ENCODE measurements around the gene CHRNA4. TPM values are rescaled to one million over a fixed set of nuclear protein-coding genes. Genes with fewer than 3 reads are reported as not detected.

CHRNA4 gene
- total and polyA plus RNA-seq, 2 donors: under 0.01 to 0.14 TPM

DNA sequence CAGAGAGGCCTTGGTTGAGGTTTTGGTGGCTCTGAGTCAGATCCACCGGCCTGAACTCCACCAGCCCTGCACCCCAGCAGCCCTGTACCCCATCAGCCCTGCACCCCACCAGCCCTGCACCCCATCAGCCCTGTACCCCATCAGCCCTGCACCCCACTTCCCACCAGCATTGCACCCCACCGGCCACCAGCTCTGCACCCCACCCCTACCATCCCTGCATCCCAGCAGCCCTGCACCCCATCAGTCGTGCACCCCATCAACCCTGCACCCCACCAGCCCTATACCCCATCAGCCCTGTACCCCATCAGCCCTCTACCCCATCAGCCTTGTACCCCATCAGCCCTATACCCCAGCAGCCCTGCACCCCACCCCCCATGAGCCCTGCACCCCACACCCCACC, 14.3 kb upstream of the CHRNA4 start:
- Histone ChIP-seq H3K4me3 (ENCODE audit: low read length in 2 of 2) (no peak overlapping the region), H3K9me3 (ENCODE audit: control insufficient read depth in 2 of 2, insufficient read depth in 1 of 2, low read length in 1 of 2) (peaks cover 0 to 8% of the 10 kb centered on the region in 2 donors), H3K36me3 (ENCODE audit: control insufficient read depth in 2 of 2, insufficient read depth in 2 of 2, low read length in 1 of 2) (no peaks in the 10 kb centered on the region), H3K27me3 (ENCODE audit: control insufficient read depth in 2 of 2, insufficient read depth in 1 of 2, low read length in 1 of 2) (peaks cover 2 to 51% of the 10 kb centered on the region in 2 donors), H3K27ac (ENCODE audit: low read depth in 1 of 2, low read length in 1 of 2) (no peak overlapping the region), H3K4me1 (ENCODE audit: control insufficient read depth in 2 of 2, insufficient read depth in 2 of 2, low read length in 2 of 2) (no peaks in the 10 kb centered on the region)
- no peak for DNase-seq (ENCODE audit: low read depth in 6 of 9, low spot score in 9 of 9)
- 87% methylated on average over 3 of the region's 3 CpGs for WGBS

DNA sequence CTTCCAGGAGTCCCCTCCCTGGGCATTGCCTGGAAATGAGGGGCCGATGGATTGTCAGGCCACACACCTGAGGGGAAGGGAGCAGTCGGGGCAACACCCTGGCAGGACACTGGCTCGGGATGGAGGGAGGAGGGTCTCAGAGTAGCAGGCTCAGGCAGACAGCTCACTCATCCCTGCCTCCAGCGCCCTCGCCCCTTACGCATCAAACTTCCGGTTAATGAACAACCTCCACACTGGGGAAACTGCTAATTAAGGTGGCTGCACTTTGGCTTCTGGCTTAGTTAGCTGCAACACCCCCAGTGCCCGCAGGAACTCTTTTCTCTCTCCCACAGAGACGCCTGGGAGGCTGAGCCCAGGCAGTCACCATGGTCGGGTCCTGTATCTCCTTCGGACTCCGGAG, 13.4 kb upstream of the CHRNA4 start:
- Histone ChIP-seq H3K36me3 (ENCODE audit: control insufficient read depth in 2 of 2, insufficient read depth in 2 of 2, low read length in 1 of 2) (no peaks in the 10 kb centered on the region), H3K9me3 (ENCODE audit: control insufficient read depth in 2 of 2, insufficient read depth in 1 of 2, low read length in 1 of 2) (peaks cover 0 to 2% of the 10 kb centered on the region in 2 donors), H3K27me3 (ENCODE audit: control insufficient read depth in 2 of 2, insufficient read depth in 1 of 2, low read length in 1 of 2) (peaks cover 2 to 52% of the 10 kb centered on the region in 2 donors), H3K4me1 (ENCODE audit: control insufficient read depth in 2 of 2, insufficient read depth in 2 of 2, low read length in 2 of 2) (no peaks in the 10 kb centered on the region), H3K27ac (ENCODE audit: low read depth in 1 of 2, low read length in 1 of 2) (no peak overlapping the region), H3K4me3 (ENCODE audit: low read length in 2 of 2) (no peak overlapping the region)
- DNase-seq (ENCODE audit: low read depth in 6 of 9, low spot score in 9 of 9): no peak
- 77% methylated on average over 12 of the region's 12 CpGs for WGBS

- no peak overlapping the region for H3K4me3 ChIP-seq (ENCODE audit: low read length in 2 of 2)
- H3K36me3 ChIP-seq (ENCODE audit: control insufficient read depth in 2 of 2, insufficient read depth in 2 of 2, low read length in 1 of 2): no peaks in the 10 kb centered on the region
- H3K27ac ChIP-seq (ENCODE audit: low read depth in 1 of 2, low read length in 1 of 2): no peak overlapping the region
- no peaks in the 10 kb centered on the region for H3K9me3 ChIP-seq (ENCODE audit: control insufficient read depth in 2 of 2, insufficient read depth in 1 of 2, low read length in 1 of 2)
- DNase-seq (ENCODE audit: low read depth in 6 of 9, low spot score in 9 of 9): no peak
- H3K4me1 ChIP-seq (ENCODE audit: control insufficient read depth in 2 of 2, insufficient read depth in 2 of 2, low read length in 2 of 2): no peaks in the 10 kb centered on the region
- peaks cover 2 to 48% of the 10 kb centered on the region in 2 donors for H3K27me3 ChIP-seq (ENCODE audit: control insufficient read depth in 2 of 2, insufficient read depth in 1 of 2, low read length in 1 of 2)
- 85% methylated on average over 19 of the region's 19 CpGs for WGBS
Observed at GRCh38 chr20:63373996-63374395, 12.8 kb upstream of the CHRNA4 start.

DNA sequence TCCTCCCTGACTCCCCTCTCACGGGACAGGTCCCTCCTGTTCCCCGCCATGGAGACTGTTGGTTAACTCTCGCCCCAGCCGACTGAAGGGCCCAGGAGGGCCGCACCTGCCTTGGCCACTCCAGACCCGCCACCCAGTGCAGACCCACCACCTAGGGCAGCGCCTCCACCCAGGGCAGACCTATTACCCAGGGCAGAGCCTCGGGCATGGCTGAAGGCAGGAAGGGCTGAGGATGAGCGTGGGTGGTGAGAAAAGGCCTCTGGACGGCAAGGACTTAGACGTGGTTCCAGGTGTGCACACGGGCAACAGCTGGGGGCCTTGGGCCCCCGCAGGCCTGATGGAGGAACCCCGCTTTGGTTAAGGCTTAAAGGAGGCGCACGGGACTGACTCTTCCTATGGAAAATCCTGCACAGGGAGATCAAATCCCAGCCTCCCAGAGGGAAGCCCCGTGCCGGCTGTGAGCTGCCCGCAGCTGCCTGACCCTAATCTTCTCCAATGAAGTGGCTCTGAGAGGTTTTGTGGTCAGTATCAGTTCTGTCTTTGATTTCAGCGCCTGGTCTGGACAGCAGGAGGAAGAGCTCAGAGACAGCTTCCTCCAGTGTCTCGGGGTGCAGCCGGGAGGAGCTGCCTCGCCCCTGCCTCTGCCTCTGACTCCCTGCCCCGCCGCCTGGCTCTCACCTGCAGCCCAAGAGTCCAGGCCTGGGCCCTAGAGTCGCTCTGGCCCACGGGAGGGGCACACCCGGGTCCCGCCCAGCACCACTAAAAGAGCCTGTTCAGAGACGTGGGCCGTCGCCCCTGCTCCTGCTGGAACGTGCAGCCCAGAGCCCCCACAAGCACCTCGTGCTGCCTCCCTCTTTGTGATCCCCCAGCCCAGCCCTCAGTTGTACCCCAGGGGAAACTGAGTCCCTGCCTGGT, 12.1 kb upstream of the CHRNA4 start:
- Histone ChIP-seq H3K36me3 (ENCODE audit: control insufficient read depth in 2 of 2, insufficient read depth in 2 of 2, low read length in 1 of 2) (no peaks in the 10 kb centered on the region), H3K4me1 (ENCODE audit: control insufficient read depth in 2 of 2, insufficient read depth in 2 of 2, low read length in 2 of 2) (no peaks in the 10 kb centered on the region), H3K9me3 (ENCODE audit: control insufficient read depth in 2 of 2, insufficient read depth in 1 of 2, low read length in 1 of 2) (no peaks in the 10 kb centered on the region), H3K27me3 (ENCODE audit: control insufficient read depth in 2 of 2, insufficient read depth in 1 of 2, low read length in 1 of 2) (peaks cover 2 to 42% of the 10 kb centered on the region in 2 donors), H3K4me3 (ENCODE audit: low read length in 2 of 2) (no peak overlapping the region), H3K27ac (ENCODE audit: low read depth in 1 of 2, low read length in 1 of 2) (no peak overlapping the region)
- whole genome bisulfite sequencing: 80% methylated on average over 34 of the region's 34 CpGs
- no peak for DNase-seq (ENCODE audit: low read depth in 6 of 9, low spot score in 9 of 9)

- no peak for DNase-seq (ENCODE audit: low read depth in 6 of 9, low spot score in 9 of 9)
Observed at GRCh38 chr20:63371291-63371865, 10.2 kb upstream of the CHRNA4 start.

DNA sequence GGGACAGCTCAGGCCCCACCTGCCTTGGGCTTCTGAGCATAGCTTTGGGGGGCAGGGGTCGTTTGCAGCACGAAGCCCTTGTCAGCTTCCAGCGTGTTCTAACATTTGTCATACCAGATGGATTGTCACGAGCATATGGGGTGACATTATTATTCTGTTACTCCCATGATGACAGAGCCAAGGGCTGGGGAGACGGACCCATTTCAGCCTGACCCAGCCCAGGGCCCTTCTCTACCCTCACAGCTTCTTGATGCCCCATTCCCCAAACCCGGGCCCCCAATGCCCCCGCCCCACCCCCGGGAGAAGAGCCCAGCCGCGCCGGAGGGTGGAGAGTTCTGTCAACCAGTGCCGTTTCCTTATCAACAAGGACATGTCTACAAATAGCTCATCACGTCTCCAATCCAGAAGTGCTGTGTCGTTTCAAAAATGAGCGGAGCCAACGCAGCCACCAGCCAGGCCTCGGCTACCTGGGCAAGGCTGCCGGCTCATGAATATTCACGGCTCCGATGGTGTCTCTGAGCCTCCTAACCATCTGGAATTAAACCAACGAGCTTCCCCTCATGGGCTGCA, 9.6 kb upstream of the CHRNA4 start:
- Histone ChIP-seq H3K4me1 (ENCODE audit: control insufficient read depth in 2 of 2, insufficient read depth in 2 of 2, low read length in 2 of 2) (no peaks in the 10 kb centered on the region), H3K9me3 (ENCODE audit: control insufficient read depth in 2 of 2, insufficient read depth in 1 of 2, low read length in 1 of 2) (no peaks in the 10 kb centered on the region), H3K27ac (ENCODE audit: low read depth in 1 of 2, low read length in 1 of 2) (no peak overlapping the region), H3K27me3 (ENCODE audit: control insufficient read depth in 2 of 2, insufficient read depth in 1 of 2, low read length in 1 of 2) (peaks cover 0 to 24% of the 10 kb centered on the region in 2 donors), H3K4me3 (ENCODE audit: low read length in 2 of 2) (no peak overlapping the region), H3K36me3 (ENCODE audit: control insufficient read depth in 2 of 2, insufficient read depth in 2 of 2, low read length in 1 of 2) (no peaks in the 10 kb centered on the region)
- WGBS: 56% methylated on average over 21 of the region's 21 CpGs
- DNase-seq (ENCODE audit: low read depth in 6 of 9, low spot score in 9 of 9): no peak

More at GRCh38 chr20:63371291-63371865, 10.2 kb upstream of the CHRNA4 start:
- no peak overlapping the region for H3K4me3 ChIP-seq (ENCODE audit: low read length in 2 of 2)
- no peaks in the 10 kb centered on the region for H3K36me3 ChIP-seq (ENCODE audit: control insufficient read depth in 2 of 2, insufficient read depth in 2 of 2, low read length in 1 of 2)
- no peak overlapping the region for H3K27ac ChIP-seq (ENCODE audit: low read depth in 1 of 2, low read length in 1 of 2)
- WGBS: 85% methylated on average over 28 of the region's 28 CpGs
- H3K9me3 ChIP-seq (ENCODE audit: control insufficient read depth in 2 of 2, insufficient read depth in 1 of 2, low read length in 1 of 2): no peaks in the 10 kb centered on the region
- H3K4me1 ChIP-seq (ENCODE audit: control insufficient read depth in 2 of 2, insufficient read depth in 2 of 2, low read length in 2 of 2): no peaks in the 10 kb centered on the region
- H3K27me3 ChIP-seq (ENCODE audit: control insufficient read depth in 2 of 2, insufficient read depth in 1 of 2, low read length in 1 of 2): peaks cover 0 to 27% of the 10 kb centered on the region in 2 donors

DNA sequence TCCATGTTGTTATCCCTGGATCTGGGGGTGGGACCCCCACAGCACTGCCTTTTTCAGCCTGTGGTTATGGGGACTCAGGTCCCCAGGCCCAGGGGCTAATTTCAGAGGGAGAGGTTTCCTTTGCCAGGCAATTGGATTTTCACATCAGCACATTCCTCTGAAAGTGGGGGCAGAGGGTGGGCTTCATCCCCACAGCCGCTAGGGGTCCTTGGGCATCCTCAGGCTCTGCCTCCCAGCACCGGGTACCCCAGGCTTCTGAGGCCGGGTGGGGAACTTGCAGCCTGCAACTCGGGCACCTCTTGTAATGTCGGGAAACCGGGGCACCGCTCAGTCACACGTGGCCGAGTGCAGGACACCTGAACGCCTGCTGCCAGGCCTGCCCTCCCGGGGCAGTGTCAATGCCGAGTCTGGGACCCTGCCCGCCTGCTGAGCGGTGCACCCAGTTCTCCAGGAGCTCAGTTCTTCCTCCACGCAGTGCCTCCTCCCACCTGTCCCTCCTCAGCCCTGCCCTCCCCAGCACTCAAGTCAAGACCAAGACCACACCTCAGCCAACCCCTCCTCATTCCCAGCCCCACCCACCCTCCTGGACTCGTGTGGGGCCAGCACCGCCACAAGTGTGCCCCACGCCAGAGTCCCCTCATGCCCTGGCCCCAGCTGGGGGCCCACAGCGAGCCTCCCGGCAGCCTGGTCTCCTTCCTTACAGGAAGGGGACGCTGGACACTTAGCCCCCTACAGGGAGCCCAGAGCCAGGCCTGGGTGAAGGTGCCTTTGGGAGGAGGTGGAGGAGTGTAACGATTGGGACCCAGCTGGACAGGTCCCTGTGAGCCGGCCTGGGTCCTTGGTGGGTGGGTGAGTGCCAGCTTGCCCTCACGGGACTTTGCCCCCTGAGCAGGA, 8.8 kb upstream of the CHRNA4 start:
- Histone ChIP-seq H3K36me3 (ENCODE audit: control insufficient read depth in 2 of 2, insufficient read depth in 2 of 2, low read length in 1 of 2) (no peaks in the 10 kb centered on the region), H3K27me3 (ENCODE audit: control insufficient read depth in 2 of 2, insufficient read depth in 1 of 2, low read length in 1 of 2) (peaks cover 0 to 25% of the 10 kb centered on the region in 2 donors), H3K4me3 (ENCODE audit: low read length in 2 of 2) (no peak overlapping the region), H3K9me3 (ENCODE audit: control insufficient read depth in 2 of 2, insufficient read depth in 1 of 2, low read length in 1 of 2) (no peaks in the 10 kb centered on the region), H3K4me1 (ENCODE audit: control insufficient read depth in 2 of 2, insufficient read depth in 2 of 2, low read length in 2 of 2) (no peaks in the 10 kb centered on the region), H3K27ac (ENCODE audit: low read depth in 1 of 2, low read length in 1 of 2) (no peak overlapping the region)
- 77% methylated on average over 24 of the region's 24 CpGs for WGBS
- no peak for DNase-seq (ENCODE audit: low read depth in 6 of 9, low spot score in 9 of 9)

- H3K27ac ChIP-seq (ENCODE audit: low read depth in 1 of 2, low read length in 1 of 2): no peak overlapping the region
- H3K27me3 ChIP-seq (ENCODE audit: control insufficient read depth in 2 of 2, insufficient read depth in 1 of 2, low read length in 1 of 2): peaks cover 0 to 25% of the 10 kb centered on the region in 2 donors
- H3K4me1 ChIP-seq (ENCODE audit: control insufficient read depth in 2 of 2, insufficient read depth in 2 of 2, low read length in 2 of 2): no peaks in the 10 kb centered on the region
- 94% methylated on average over 10 of the region's 10 CpGs for WGBS
- DNase-seq (ENCODE audit: low read depth in 6 of 9, low spot score in 9 of 9): no peak
- H3K4me3 ChIP-seq (ENCODE audit: low read length in 2 of 2): no peak overlapping the region
- no peaks in the 10 kb centered on the region for H3K9me3 ChIP-seq (ENCODE audit: control insufficient read depth in 2 of 2, insufficient read depth in 1 of 2, low read length in 1 of 2)
- H3K36me3 ChIP-seq (ENCODE audit: control insufficient read depth in 2 of 2, insufficient read depth in 2 of 2, low read length in 1 of 2): no peaks in the 10 kb centered on the region
Observed at GRCh38 chr20:63369024-63369530, 7.9 kb upstream of the CHRNA4 start.
